Progenitor cell of endocrine pancreas (in vitro differentiated cells): ENCODE results near the gene PSMB7. TPM values are rescaled to one million over a fixed set of nuclear protein-coding genes. Genes with fewer than 3 reads are reported as not detected.

Experiments used
- DNase-seq: peaks from one replicate; pipeline ENCODE4 v3.0.0; 2021; ENCODE audit warnings: low spot score; ENCODE audit not compliant: unreplicated experiment
- H3K27ac Mint-ChIP-seq: 2 replicates; pipeline ENCODE4 v1.8.0; 2021; ENCODE audit warnings: mild to moderate bottlenecking, moderate library complexity, mixed read lengths
- H3K27me3 Mint-ChIP-seq: 2 replicates; pipeline ENCODE4 v1.8.0; 2021; ENCODE audit warnings: mixed read lengths
- H3K36me3 Mint-ChIP-seq: 2 replicates; pipeline ENCODE4 v1.8.0; 2022; ENCODE audit warnings: mixed read lengths; ENCODE audit not compliant: insufficient read depth
- H3K4me1 Mint-ChIP-seq: 2 replicates; pipeline ENCODE4 v1.8.0; 2021; ENCODE audit warnings: low read depth, mixed read lengths
- H3K4me3 Mint-ChIP-seq: 2 replicates; pipeline ENCODE4 v1.8.0; 2021; ENCODE audit warnings: low read depth, mild to moderate bottlenecking, moderate library complexity, mixed read lengths
- H3K9me3 Mint-ChIP-seq: 2 replicates; pipeline ENCODE4 v1.8.0; 2021; ENCODE audit warnings: low read depth, mixed read lengths
- total RNA-seq: library from RNA; stranded (reverse); gene quantifications from 2 replicates; pipeline ENCODE4 v1.2.1, GENCODE V29; 2021
- TF ChIP-seq, protein P1 (sequence below): fragments of 200-600 bp; sonication (generic); IDR thresholded peaks from one replicate; pipeline ENCODE4 v1.5.0; 2021; ENCODE audit warnings: antibody characterized with exemption, mild to moderate bottlenecking; ENCODE audit not compliant: unreplicated experiment

PSMB7 gene
- total RNA-seq, 1 donor from 2014 or later = 144 TPM

DNA sequence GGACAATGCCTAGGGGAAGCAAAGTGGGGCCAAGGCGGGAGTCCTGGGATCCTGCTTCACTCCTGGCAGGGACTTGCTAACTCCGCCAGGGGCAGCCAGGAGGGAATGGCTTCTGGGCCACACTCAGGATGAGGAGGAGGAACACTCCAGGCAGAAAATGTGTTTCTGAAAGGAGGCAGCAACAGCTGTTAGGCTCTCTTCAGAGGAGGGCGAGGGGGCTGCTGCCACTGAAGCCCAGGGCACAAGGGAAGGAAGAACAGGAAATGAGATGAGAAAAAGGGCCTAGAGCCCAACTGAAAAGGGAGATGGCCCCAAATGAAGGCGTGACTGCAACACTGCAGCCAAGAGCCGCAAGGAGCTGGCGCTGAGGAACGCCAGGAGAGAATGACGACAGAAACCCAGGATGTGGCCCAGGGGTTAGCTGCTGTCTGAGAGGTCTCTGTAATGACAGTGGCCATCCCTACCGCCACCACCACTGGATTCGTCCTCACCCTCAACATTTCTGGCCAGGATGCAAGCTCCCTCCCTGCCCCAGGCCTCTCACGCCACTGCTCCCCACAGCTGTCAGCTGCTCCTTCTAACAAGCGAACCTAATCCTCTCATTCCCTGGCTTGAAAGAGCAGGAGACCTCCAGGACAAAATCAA is 15.8 kb downstream of the PSMB7 start:
- no peak overlapping the region for H3K27ac Mint-ChIP-seq

DNA sequence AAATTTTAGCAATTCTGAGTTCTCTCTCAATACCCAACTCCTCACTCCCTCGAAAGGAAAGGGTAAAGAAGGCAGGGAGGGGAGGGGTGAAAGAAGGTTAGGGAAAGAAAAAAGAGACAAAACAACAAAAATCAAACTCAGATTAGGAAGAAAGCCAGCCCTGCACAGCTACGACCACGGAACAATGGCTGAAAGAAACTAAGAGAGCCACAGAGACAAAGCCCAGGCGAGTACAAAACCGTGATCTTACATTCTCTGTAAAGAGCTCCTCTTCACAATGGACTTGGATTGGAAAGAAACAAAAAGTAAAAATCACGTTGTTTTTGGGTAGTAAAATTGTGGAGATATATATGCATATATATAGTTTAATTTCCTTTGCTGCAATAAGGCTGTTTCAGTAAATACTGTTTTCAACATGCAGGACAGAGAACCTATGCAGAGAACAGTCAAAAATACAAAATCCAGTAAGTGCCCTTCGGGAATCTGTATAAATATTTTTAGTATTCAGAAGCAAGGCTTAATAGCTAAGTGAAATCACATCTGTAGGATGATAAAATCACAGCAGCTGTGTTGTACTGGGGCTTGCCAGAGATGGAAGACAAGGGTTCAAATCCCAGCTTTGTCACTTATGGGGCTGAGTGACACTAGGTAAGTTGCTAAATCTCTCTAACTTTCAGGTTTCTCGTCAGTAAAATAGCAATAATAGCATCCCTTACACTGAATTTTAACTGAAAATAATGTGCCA is 16.9 kb downstream of the PSMB7 start:
- DNase-seq = no peak
- TF ChIP-seq, protein P1, sequence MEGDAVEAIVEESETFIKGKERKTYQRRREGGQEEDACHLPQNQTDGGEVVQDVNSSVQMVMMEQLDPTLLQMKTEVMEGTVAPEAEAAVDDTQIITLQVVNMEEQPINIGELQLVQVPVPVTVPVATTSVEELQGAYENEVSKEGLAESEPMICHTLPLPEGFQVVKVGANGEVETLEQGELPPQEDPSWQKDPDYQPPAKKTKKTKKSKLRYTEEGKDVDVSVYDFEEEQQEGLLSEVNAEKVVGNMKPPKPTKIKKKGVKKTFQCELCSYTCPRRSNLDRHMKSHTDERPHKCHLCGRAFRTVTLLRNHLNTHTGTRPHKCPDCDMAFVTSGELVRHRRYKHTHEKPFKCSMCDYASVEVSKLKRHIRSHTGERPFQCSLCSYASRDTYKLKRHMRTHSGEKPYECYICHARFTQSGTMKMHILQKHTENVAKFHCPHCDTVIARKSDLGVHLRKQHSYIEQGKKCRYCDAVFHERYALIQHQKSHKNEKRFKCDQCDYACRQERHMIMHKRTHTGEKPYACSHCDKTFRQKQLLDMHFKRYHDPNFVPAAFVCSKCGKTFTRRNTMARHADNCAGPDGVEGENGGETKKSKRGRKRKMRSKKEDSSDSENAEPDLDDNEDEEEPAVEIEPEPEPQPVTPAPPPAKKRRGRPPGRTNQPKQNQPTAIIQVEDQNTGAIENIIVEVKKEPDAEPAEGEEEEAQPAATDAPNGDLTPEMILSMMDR = no peak
- H3K27me3 Mint-ChIP-seq = no peaks in the 10 kb centered on the region
- H3K27ac Mint-ChIP-seq = no peak overlapping the region
- peaks cover 2% of the 10 kb centered on the region for H3K4me1 Mint-ChIP-seq
- no peaks in the 10 kb centered on the region for H3K9me3 Mint-ChIP-seq
- peaks cover 15% of the 10 kb centered on the region for H3K36me3 Mint-ChIP-seq
- H3K4me3 Mint-ChIP-seq = no peak overlapping the region

More for the DNA sequence above, 15.8 kb downstream of the PSMB7 start:
- TF ChIP-seq, protein P1 = no peak
- Mint-ChIP-seq H3K4me3 (no peak overlapping the region), H3K9me3 (no peaks in the 10 kb centered on the region), H3K27me3 (no peaks in the 10 kb centered on the region), H3K4me1 (no peaks in the 10 kb centered on the region), H3K36me3 (peaks cover 20% of the 10 kb centered on the region)
- DNase-seq = no peak

DNA sequence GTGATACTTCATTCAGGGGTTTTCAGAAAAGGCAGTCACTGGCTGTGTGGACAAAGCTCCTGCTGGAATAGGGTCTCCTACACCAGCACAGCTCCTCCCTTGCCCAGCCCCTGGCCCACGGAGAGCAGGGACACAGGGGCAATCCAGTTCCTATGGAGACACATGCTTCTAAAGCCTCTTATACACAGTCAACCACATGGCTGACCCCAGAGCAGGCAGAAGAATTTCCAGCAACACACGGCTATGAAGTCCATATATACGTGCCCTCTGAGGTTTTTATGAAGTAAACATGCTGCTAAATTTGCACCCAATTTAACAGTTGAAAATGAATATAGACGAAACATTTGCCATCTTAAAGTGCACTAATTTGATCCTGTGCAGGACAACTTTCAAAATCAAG is 19.4 kb downstream of the PSMB7 start:
- TF ChIP-seq, protein P1 = no peak
- H3K9me3 Mint-ChIP-seq = no peaks in the 10 kb centered on the region
- no peak overlapping the region for H3K4me3 Mint-ChIP-seq
- H3K27me3 Mint-ChIP-seq = no peaks in the 10 kb centered on the region
- no peak overlapping the region for H3K27ac Mint-ChIP-seq
- H3K4me1 Mint-ChIP-seq = peaks cover 22% of the 10 kb centered on the region
- DNase-seq = no peak
- H3K36me3 Mint-ChIP-seq = peaks cover 7% of the 10 kb centered on the region

DNA sequence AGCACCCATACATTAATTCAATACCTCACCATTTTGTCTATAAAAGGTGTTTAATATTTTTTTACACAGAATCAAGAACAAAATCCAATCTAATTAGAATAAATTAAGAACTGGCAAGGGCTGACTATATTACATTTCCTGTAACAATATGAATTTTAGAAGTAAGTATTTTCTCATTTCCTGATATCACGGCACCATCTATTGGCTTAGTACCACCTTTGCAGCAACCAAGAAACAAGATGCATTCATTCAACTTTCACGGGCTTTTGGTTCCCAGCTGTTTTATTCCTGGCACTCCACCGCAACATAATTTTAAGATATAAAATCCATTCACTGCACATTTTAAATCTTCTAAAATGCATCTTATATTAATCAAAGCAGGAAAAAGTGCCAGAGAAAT is 20.6 kb downstream of the PSMB7 start:
- Mint-ChIP-seq H3K27me3 (no peaks in the 10 kb centered on the region), H3K9me3 (no peaks in the 10 kb centered on the region), H3K4me1 (peaks cover 34% of the 10 kb centered on the region), H3K27ac (no peak overlapping the region), H3K36me3 (peaks cover 4% of the 10 kb centered on the region), H3K4me3 (no peak overlapping the region)
- TF ChIP-seq, protein P1 = no peak
- DNase-seq = no peak

DNA sequence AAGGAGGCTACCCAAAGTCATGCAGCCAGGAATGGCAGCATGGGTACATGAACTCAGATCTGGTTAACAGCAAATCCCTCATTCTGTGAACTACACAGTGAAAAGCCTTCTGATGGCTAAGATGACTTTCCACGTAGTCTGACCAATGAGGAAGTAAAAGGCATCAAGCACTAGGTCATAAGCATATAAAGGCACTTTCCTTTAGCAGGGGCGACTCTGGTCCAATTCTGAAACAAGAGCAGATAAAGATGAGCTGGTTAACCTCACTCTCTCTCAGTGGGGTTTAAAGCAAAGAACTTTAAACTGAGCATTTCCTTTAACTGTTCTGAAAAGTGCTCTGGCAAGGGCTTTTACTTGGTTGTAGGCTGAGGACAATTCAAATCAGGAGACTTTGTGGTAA is 21.1 kb downstream of the PSMB7 start:
- H3K4me3 Mint-ChIP-seq = no peak overlapping the region
- TF ChIP-seq, protein P1 = no peak
- DNase-seq = no peak
- peaks cover 4% of the 10 kb centered on the region for H3K36me3 Mint-ChIP-seq
- no peaks in the 10 kb centered on the region for H3K9me3 Mint-ChIP-seq
- peaks cover 38% of the 10 kb centered on the region for H3K4me1 Mint-ChIP-seq
- no peaks in the 10 kb centered on the region for H3K27me3 Mint-ChIP-seq
- H3K27ac Mint-ChIP-seq = no peak overlapping the region
